ACC112 (cell line): ENCODE measurements around the gene GAS6.
A peak's percentile ranks its signal among the peaks of the same experiment; 100 is the strongest.

Experiments
- H2AFZ ChIP-seq: fragments of 200-600 bp; sonication (generic); one replicate; pipeline ENCODE4 v1.6.0; 2017; ENCODE audit warnings: antibody characterized with exemption, low read length; ENCODE audit not compliant: unreplicated experiment
- H3K27ac ChIP-seq: fragments of 200-600 bp; sonication (generic); 2 replicates; pipeline ENCODE4 v1.5.1; 2014; ENCODE audit warnings: low read depth, mild to moderate bottlenecking, antibody characterized with exemption, low read length, moderate library complexity
- H3K27me3 ChIP-seq: fragments of 200-600 bp; sonication (generic); 2 replicates; pipeline ENCODE4 v1.6.1; 2014; ENCODE audit warnings: mild to moderate bottlenecking, antibody characterized with exemption, low read length, moderate library complexity, mixed read lengths; ENCODE audit not compliant: insufficient read depth
- H3K36me3 ChIP-seq: fragments of 200-600 bp; sonication (generic); 2 replicates; pipeline ENCODE4 v1.6.1; 2016; ENCODE audit warnings: mild to moderate bottlenecking, antibody characterized with exemption, low read length, moderate library complexity, mixed read lengths; ENCODE audit not compliant: insufficient read depth
- H3K4me1 ChIP-seq: fragments of 200-600 bp; sonication (generic); one replicate; pipeline ENCODE4 v1.6.1; 2016; ENCODE audit warnings: low read length, mixed read lengths; ENCODE audit not compliant: insufficient read depth, unreplicated experiment, control insufficient read depth
- H3K4me3 ChIP-seq: fragments of 200-600 bp; sonication (generic); 2 replicates; pipeline ENCODE4 v1.5.1; 2014; ENCODE audit warnings: mild to moderate bottlenecking, low read depth, low read length
- H3K79me2 ChIP-seq: fragments of 200-600 bp; sonication (generic); one replicate; pipeline ENCODE4 v1.6.0; 2016; ENCODE audit warnings: low read length; ENCODE audit not compliant: control insufficient read depth, unreplicated experiment, insufficient read depth

GAS6 gene

GRCh38 chr13:113902481-113902880 lies 38.6 kb upstream of the GAS6 start:
- Histone ChIP-seq H2AFZ (no peak overlapping the region), H3K79me2 (no peaks in the 10 kb centered on the region), H3K27me3 (no peaks in the 10 kb centered on the region), H3K36me3 (no peaks in the 10 kb centered on the region), H3K4me3 (no peak overlapping the region), H3K4me1 (peaks cover 16% of the 10 kb centered on the region), H3K27ac (no peak overlapping the region)

DNA sequence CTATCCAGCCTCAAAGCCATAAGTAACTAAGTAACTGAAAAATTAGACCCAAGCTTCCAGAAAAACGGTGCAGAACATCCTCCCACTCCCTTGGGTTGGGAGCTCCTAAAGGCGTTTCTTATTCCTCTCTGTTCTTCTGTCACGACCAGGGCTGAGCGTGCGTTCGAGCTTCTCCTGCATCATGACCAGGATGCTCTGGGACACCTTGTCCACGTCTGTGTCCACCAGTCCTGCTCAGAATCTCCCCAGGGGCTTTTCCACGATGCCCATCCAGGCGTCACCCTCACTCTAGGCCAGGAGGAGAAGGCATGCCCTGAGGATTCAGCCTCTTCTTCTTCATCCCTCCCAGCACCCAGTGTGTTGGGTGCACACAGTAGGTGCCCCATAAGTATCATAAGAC lies 37.8 kb upstream of the GAS6 start:
- H3K36me3 ChIP-seq = no peaks in the 10 kb centered on the region
- no peaks in the 10 kb centered on the region for H3K27me3 ChIP-seq
- no peak overlapping the region for H2AFZ ChIP-seq
- no peak overlapping the region for H3K4me3 ChIP-seq
- no peak overlapping the region for H3K27ac ChIP-seq
- peaks cover 24% of the 10 kb centered on the region for H3K4me1 ChIP-seq
- H3K79me2 ChIP-seq = no peaks in the 10 kb centered on the region

DNA sequence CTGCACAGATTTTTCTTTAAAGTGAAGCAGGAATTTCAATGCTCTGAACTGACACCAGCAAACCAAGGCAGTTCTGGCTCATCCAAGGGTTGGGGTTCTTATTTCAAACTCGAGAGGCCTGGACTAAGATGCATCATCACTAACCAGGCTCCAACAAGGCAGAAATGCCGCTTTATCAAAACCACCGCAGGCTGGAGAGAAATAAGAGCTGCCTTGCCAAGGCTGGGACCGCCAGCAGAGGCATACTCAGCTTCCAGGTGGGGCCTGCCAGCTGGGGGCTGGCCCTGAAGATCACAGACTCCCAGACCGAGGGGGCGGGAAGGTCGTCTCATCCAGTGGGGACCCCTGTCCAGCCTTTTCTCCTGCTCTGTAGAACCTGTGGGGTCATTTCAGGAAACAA lies 37.4 kb upstream of the GAS6 start:
- no peaks in the 10 kb centered on the region for H3K79me2 ChIP-seq
- peaks cover 27% of the 10 kb centered on the region for H3K4me1 ChIP-seq
- H3K27ac ChIP-seq = no peak overlapping the region
- no peak overlapping the region for H3K4me3 ChIP-seq
- no peaks in the 10 kb centered on the region for H3K27me3 ChIP-seq
- H2AFZ ChIP-seq = no peak overlapping the region
- no peaks in the 10 kb centered on the region for H3K36me3 ChIP-seq

DNA sequence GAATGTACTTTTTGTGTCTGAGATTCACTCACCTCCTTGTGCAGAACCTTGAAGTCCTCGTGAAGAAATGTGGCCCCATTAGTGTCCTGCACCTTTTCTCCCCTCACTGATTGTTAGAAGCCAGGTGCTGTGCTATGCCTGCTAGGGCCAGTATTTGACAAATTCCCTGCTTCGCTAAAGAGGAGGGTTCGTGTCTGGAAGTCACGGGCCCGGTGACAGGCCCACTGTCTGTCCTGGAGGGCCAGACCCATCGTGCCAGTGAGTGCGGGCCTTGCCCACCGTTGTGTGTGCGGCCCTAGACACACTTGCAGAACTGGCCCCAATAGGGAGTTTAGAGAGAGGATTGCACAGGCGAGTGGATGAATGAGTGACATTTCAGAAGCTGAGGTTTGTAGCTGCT lies 36.8 kb upstream of the GAS6 start:
- Histone ChIP-seq H3K27ac (no peak overlapping the region), H3K27me3 (no peaks in the 10 kb centered on the region), H3K4me3 (no peak overlapping the region), H3K4me1 (peaks cover 32% of the 10 kb centered on the region), H2AFZ (no peak overlapping the region), H3K79me2 (no peaks in the 10 kb centered on the region), H3K36me3 (no peaks in the 10 kb centered on the region)

- H3K4me3 ChIP-seq = no peak overlapping the region
- no peaks in the 10 kb centered on the region for H3K27me3 ChIP-seq
- H3K79me2 ChIP-seq = no peaks in the 10 kb centered on the region
- H3K36me3 ChIP-seq = no peaks in the 10 kb centered on the region
- H2AFZ ChIP-seq = no peak overlapping the region
- H3K27ac ChIP-seq = no peak overlapping the region
- peaks cover 35% of the 10 kb centered on the region for H3K4me1 ChIP-seq
Measured at GRCh38 chr13:113898391-113898790, 34.5 kb upstream of the GAS6 start.

DNA sequence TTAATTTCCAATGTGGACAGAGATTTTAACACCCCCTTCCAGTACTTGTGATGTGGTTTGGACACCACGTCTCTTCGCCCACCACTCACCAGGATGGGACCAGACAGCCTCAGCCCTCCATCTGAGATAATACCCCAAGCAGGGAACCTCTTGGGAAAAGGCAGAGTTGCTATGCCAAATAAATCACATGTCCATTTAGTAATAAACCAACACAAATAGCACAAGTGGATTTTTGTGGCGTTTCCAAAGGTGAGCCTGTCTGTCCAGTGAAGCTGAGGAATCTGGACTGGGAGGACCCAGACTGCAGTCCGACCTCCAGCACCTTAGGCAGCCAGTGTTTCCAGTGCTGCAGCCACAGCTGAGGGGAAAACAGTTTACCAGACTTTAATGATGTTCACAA lies 34.1 kb upstream of the GAS6 start:
- Histone ChIP-seq H3K4me3 (no peak overlapping the region), H3K27ac (peak overlapping the region; percentile 84), H3K4me1 (peaks cover 31% of the 10 kb centered on the region), H2AFZ (no peak overlapping the region), H3K36me3 (no peaks in the 10 kb centered on the region), H3K79me2 (no peaks in the 10 kb centered on the region), H3K27me3 (no peaks in the 10 kb centered on the region)

DNA sequence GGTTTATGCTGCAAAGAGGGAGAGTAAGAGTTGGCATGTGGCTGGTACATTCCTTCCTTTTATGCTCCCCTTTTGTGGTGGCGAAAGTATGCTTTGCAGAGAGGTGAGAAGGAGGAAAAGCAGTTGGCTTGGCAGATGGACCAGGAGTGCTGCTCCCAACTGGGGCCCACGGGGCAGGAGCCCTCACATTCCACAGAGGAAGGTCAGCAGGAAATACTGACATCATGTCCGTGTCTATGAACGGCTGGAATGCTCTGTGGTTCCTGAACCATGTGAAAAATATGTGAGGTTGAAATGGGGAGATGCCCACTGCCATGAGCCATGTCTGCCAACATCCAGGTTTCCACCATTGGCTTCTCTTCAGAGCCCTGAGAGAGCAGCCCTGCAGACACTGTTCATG lies 33.3 kb upstream of the GAS6 start:
- H3K4me1 ChIP-seq = peaks cover 29% of the 10 kb centered on the region
- H3K79me2 ChIP-seq = no peaks in the 10 kb centered on the region
- no peaks in the 10 kb centered on the region for H3K36me3 ChIP-seq
- peak overlapping the region; percentile 84 for H3K27ac ChIP-seq
- peak overlapping the region; percentile 10; the same call in 1 of the 2 replicates for H3K4me3 ChIP-seq
- H3K27me3 ChIP-seq = no peaks in the 10 kb centered on the region
- no peak overlapping the region for H2AFZ ChIP-seq

DNA sequence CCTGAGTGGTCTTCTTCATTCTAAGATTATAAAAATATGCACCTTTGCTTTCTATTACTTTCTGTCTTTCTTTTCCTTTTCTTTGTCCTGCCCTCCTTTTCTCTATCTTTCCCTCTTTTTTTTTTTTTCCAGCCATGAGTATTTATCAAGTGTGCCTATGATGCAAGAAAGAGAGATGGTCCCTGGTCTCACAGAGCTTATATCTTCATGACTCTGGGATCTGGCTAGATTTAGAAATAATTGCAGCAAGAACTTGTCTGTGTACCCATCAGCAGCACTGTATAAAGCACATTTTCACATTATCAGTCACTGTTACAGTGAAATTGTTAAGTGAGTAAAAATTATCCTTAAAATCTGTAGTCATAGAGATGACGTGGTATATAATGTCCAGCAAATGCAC lies 31.6 kb upstream of the GAS6 start:
- Histone ChIP-seq H3K79me2 (no peaks in the 10 kb centered on the region), H3K27me3 (no peaks in the 10 kb centered on the region), H3K27ac (no peak overlapping the region), H3K36me3 (no peaks in the 10 kb centered on the region), H3K4me1 (peaks cover 29% of the 10 kb centered on the region), H2AFZ (no peak overlapping the region), H3K4me3 (no peak overlapping the region)

DNA sequence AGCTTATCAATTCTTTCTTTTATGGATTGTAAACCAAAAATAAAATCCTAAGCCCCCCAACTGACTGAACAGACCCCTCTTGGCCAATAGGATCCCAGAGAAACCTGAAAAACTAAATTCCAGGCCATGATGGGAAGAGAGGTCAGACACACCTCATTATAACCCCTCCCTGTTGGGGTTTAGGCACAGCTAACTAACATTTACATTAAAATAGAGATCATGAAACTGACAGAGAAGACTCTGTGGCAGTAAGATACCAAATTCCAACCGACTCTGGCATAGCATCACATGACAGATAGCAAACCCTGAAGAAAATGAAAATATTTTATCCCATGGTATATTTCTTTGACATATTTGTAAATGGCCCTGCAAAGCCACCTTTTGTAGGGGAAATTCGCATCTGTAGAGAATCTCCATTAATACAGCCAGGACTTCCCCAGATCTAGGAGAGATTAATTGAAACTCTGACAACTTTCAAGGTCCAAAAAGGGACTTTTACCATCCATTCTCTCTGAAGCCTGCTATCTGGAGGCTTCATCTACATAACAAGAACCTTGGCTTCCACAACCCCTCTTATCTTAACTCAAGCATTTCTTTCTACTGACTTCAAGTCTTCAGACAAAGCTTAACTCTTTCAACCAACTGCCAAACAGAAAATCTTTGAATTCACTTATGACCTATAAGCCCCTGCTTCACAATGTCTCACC lies 27.1 kb upstream of the GAS6 start:
- Histone ChIP-seq H3K36me3 (no peaks in the 10 kb centered on the region), H3K27me3 (no peaks in the 10 kb centered on the region), H3K4me3 (no peak overlapping the region), H3K4me1 (peaks cover 6% of the 10 kb centered on the region), H3K79me2 (no peaks in the 10 kb centered on the region), H2AFZ (no peak overlapping the region), H3K27ac (no peak overlapping the region)

GRCh38 chr13:113889467-113889866 lies 25.6 kb upstream of the GAS6 start:
- Histone ChIP-seq H3K36me3 (no peaks in the 10 kb centered on the region), H3K4me1 (no peaks in the 10 kb centered on the region), H3K4me3 (no peak overlapping the region), H3K79me2 (no peaks in the 10 kb centered on the region), H3K27ac (no peak overlapping the region), H2AFZ (no peak overlapping the region), H3K27me3 (no peaks in the 10 kb centered on the region)

DNA sequence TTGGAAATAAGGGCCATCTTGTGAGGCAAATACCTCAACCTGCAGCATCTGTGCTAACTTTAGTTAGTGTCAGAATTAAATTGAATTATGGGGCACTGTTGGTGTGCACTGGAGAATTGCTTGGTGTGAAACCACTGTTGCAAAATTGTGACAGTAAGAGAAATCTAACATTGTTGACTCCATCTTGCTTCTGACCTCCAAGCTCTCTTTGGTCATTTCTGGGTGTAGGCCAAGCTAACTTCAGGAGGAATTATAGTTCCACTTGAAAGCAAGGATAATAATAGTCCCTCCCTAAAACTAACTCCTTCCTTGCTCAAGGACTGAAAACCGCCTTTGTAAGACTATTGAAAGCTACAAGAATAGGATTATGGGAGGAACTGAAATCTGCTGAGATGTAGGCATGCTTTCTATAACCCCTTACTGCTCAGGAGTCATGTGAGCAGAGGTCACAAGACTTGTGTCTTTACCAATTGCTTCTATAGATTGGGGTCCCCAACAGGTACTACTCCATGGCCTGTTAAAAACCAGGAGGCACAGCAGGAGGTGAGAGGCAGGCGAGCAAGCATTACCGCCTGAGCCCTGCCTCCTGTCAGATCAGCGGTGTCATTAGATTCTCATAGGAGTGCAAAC lies 24.9 kb upstream of the GAS6 start:
- H3K27ac ChIP-seq = no peak overlapping the region
- H3K27me3 ChIP-seq = no peaks in the 10 kb centered on the region
- no peak overlapping the region for H3K4me3 ChIP-seq
- H3K79me2 ChIP-seq = no peaks in the 10 kb centered on the region
- H3K36me3 ChIP-seq = no peaks in the 10 kb centered on the region
- H3K4me1 ChIP-seq = no peaks in the 10 kb centered on the region
- no peak overlapping the region for H2AFZ ChIP-seq
